ENCODE data around the gene PEAK3. TPM values are rescaled to one million over a fixed set of nuclear protein-coding genes. Genes with fewer than 3 reads are reported as not detected.

The PEAK3 gene
- total and polyA plus RNA-seq, 4 donors = 0.31 to 7.4 (median 3.8) TPM

GRCh38 chr19:2233601-2234280, 48.2 kb downstream of the PEAK3 start:
- H3K36me3 ChIP-seq (ENCODE audit: control insufficient read depth in 4 of 4, insufficient read depth in 4 of 4, low read length in 4 of 4) = peaks cover 3 to 46% (median 7%) of the 10 kb centered on the region in 4 donors
- peaks cover 10 to 24% (median 15%) of the 10 kb centered on the region in 5 donors for H3K4me1 ChIP-seq (ENCODE audit: control insufficient read depth in 5 of 5, insufficient read depth in 5 of 5, low read length in 5 of 5)
- no peak for DNase-seq
- no peaks in the 10 kb centered on the region for H3K27me3 ChIP-seq (ENCODE audit: control insufficient read depth in 3 of 3, insufficient read depth in 3 of 3, low read length in 2 of 3)
- no peak for ATAC-seq (ENCODE audit: insufficient read depth, low FRiP score)
- H3K9me3 ChIP-seq (ENCODE audit: control insufficient read depth in 4 of 4, insufficient read depth in 3 of 4, low read length in 3 of 4) = no peaks in the 10 kb centered on the region
- no peak overlapping the region for H3K4me3 ChIP-seq
- no peak overlapping the region for H3K9ac ChIP-seq (ENCODE audit: insufficient read depth in 1 of 2, low read length in 2 of 2)
- H3K27ac ChIP-seq (ENCODE audit: low read depth in 1 of 2, low read length in 1 of 2) = no peak overlapping the region
- no peak for TF ChIP-seq CTCF (IDR thresholded peaks at IDR 0.05; ENCODE audit: control extremely low read depth, extremely low read depth)
- 90 to 92% methylated on average over 25 of the region's 25 CpGs for WGBS, 2 donors

- Histone ChIP-seq H3K4me1 (ENCODE audit: control insufficient read depth in 5 of 5, insufficient read depth in 5 of 5, low read length in 5 of 5) (peaks cover 3 to 20% (median 6%) of the 10 kb centered on the region in 5 donors), H3K36me3 (ENCODE audit: control insufficient read depth in 4 of 4, insufficient read depth in 4 of 4, low read length in 4 of 4) (peaks cover 3 to 57% (median 8%) of the 10 kb centered on the region in 4 donors), H3K9ac (ENCODE audit: insufficient read depth in 1 of 2, low read length in 2 of 2) (no peak overlapping the region), H3K27ac (ENCODE audit: low read depth in 1 of 2, low read length in 1 of 2) (no peak overlapping the region), H3K4me3 (no peak overlapping the region), H3K27me3 (ENCODE audit: control insufficient read depth in 3 of 3, insufficient read depth in 3 of 3, low read length in 2 of 3) (no peaks in the 10 kb centered on the region), H3K9me3 (ENCODE audit: control insufficient read depth in 4 of 4, insufficient read depth in 3 of 4, low read length in 3 of 4) (no peaks in the 10 kb centered on the region)
- ATAC-seq (ENCODE audit: insufficient read depth, low FRiP score) = no peak
- TF ChIP-seq CTCF (IDR thresholded peaks at IDR 0.05; ENCODE audit: control extremely low read depth, extremely low read depth) = no peak
- 83 to 86% methylated on average over 30 of the region's 30 CpGs for WGBS, 2 donors
- no peak for DNase-seq
Measured at GRCh38 chr19:2232286-2233151, 49.5 kb downstream of the PEAK3 start.

- DNase-seq (no peak), ATAC-seq (ENCODE audit: insufficient read depth, low FRiP score) (no peak)
- H3K36me3 ChIP-seq (ENCODE audit: control insufficient read depth in 4 of 4, insufficient read depth in 4 of 4, low read length in 4 of 4) = peaks cover 7 to 65% (median 8%) of the 10 kb centered on the region in 4 donors
- H3K9me3 ChIP-seq (ENCODE audit: control insufficient read depth in 4 of 4, insufficient read depth in 3 of 4, low read length in 3 of 4) = no peaks in the 10 kb centered on the region
- no peak overlapping the region for H3K9ac ChIP-seq (ENCODE audit: insufficient read depth in 1 of 2, low read length in 2 of 2)
- 88 to 91% methylated on average over 21 of the region's 21 CpGs for whole genome bisulfite sequencing, 2 donors
- H3K27me3 ChIP-seq (ENCODE audit: control insufficient read depth in 3 of 3, insufficient read depth in 3 of 3, low read length in 2 of 3) = no peaks in the 10 kb centered on the region
- TF ChIP-seq CTCF (IDR thresholded peaks at IDR 0.05; ENCODE audit: control extremely low read depth, extremely low read depth) = no peak
- peaks cover 0 to 14% (median 4%) of the 10 kb centered on the region in 5 donors for H3K4me1 ChIP-seq (ENCODE audit: control insufficient read depth in 5 of 5, insufficient read depth in 5 of 5, low read length in 5 of 5)
- H3K4me3 ChIP-seq = no peak overlapping the region
- no peak overlapping the region for H3K27ac ChIP-seq (ENCODE audit: low read depth in 1 of 2, low read length in 1 of 2)
Measured at GRCh38 chr19:2231621-2232221, 50.3 kb downstream of the PEAK3 start.
